T-helper 2 cell treated with Interferon-gamma antibody and Interleukin-4, amounts not matched to agents 100 ng/mL and 5 ng/mL, for 36 hours (primary cell): ENCODE results near the gene TNFRSF1B. TPM values are rescaled to one million over a fixed set of nuclear protein-coding genes. Genes with fewer than 3 reads are reported as not detected.

Source experiments
- intact Hi-C: fragments of 100-400 bp; cut with micrococcal nuclease; formaldehyde crosslinking; loops from one replicate; pipeline ENCODE4 v1.15.1; 2023
- total RNA-seq: library from RNA; stranded (reverse); gene quantifications from 2 replicates; pipeline ENCODE4 v1.2.3, GENCODE V29; 2022

Gene TNFRSF1B
- total RNA-seq, 1 donor from 2014 or later = 170 TPM

GRCh38 chr1:12185918-12186678 is 19.3 kb downstream of the TNFRSF1B start:
- intact Hi-C loops = no loop called here

GRCh38 chr1:12186679-12186985 is 19.8 kb downstream of the TNFRSF1B start:
- intact Hi-C loops = no loop called here

DNA sequence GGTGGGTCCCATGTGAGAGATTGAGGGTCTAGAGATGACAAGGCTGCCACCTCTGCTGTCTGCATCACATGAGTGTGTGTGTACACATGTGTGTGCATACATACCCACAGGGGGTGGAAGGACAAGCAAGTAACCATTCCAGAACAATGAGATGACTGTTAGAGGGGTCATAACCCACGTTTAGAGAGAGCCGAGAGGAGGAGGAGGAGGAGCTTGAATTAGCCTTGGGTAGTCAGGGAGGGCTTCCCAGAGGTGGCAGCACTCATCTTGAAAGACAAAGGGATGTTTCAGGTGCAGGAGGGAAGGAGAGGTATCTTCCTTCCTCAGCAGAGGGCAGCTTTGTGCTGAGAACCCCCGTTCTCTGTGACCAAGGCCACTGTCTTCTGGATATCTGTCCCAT is 21.3 kb downstream of the TNFRSF1B start:
- intact Hi-C loops = no loop called here

- intact Hi-C loops = no loop called here
These were observed 22.0 kb downstream of the TNFRSF1B start for GRCh38 chr1:12188657-12189327.

DNA sequence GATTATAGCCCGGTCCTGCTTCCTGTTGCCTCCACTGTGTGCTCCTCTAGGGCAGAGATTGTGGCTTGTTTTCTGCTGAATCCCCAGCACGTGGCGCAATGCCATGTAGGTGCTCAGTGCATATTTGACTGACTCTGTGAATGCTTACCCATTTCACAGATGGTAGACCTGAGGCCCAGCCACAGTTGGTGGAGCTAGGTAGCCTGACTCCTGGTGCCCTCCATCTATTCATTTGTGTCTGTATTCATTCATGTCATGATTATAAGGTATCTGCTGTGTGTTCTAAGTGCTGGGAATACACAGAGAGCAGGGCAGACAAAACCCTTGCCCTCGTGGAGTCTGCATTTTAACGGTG is 22.5 kb downstream of the TNFRSF1B start:
- intact Hi-C loops = no loop called here

GRCh38 chr1:12191242-12192032 is 24.6 kb downstream of the TNFRSF1B start:
- intact Hi-C loops = no loop called here

DNA sequence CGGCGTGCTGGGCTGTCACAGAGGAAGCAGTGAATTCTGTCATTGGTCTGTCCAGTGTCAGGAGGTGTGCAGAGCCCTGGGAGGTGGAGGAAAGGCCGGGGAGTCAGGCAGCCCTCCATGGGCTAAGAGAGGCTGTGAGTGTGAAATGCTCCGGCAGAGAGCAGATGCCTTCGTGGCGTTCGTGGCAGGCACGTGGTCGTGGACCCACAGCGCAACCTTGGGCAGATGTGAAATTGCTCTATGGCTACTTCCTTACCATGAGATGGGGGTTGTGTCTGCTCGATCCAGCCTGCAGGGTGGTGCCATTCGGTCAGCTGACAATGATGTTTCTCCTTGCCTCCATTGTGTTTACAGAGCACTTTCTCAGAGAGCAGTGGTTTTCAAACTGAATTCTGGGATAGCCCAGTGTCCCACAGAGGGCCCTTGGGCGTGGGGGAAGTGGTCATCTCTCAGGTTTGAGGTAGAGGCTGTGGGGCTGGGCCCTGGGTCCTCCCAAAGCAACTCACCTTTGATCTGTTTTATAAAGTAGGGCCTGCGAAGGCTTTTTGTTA is 27.9 kb downstream of the TNFRSF1B start:
- intact Hi-C loops = no loop called here

- intact Hi-C loops = no loop called here
These were observed 28.6 kb downstream of the TNFRSF1B start for GRCh38 chr1:12195416-12195815.

- intact Hi-C loops = no loop called here
These were observed 30.1 kb downstream of the TNFRSF1B start for GRCh38 chr1:12196641-12197482.

- intact Hi-C loops = no loop called here
These were observed 30.7 kb downstream of the TNFRSF1B start for GRCh38 chr1:12197483-12197880.

- intact Hi-C loops = no loop called here
These were observed 33.4 kb downstream of the TNFRSF1B start for GRCh38 chr1:12200208-12200607.

DNA sequence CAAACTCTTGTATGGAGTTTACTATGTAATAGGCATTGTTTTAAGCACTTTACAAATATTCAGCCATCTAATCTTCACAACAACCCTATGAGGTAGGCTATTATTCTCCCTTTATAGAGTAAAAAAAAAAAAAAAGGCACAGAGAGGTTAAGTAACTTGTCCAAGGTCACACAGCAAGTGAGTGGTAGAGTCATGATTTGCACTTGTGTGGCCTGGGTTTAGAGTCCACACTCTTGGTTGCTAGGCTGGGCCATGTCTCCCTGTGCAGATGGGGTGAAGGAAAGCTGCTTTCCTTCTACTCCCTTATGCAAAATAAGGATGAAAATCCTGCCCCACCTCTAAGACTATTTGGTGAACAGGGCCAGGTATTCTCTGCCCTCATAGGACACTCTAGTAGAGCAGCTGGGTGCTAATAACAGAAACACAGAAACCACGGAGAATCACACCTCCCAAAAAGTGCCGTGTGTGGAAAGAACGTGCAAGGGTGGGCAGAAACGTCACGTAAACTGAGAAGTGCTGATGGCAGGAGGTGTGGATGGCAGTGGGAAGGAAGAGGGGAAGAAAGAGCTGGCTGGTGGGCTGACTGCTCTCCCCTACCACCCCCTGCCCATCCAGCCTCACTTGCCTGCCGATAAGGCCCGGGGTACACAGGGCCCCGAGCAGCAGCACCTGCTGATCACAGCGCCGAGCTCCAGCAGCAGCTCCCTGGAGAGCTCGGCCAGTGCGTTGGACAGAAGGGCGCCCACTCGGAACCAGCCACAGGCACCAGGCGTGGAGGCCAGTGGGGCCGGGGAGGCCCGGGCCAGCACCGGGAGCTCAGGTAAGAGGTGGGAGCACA is 34.8 kb downstream of the TNFRSF1B start:
- intact Hi-C loops = no loop called here

DNA sequence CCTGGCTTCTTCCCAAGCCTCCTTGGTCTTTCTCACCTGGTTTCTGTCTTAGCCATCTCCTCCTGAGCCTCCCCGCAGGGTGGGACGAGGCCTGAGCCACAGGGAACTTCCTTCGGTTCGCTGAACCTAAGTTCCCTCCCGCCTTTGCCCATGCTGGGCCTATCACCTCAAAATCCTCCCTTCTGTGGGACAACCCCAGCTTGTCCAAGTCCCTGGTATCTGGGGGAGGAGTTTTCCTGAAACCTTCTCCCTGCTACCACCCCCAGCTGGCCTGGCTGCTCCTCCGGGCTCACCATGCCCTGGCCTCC is 35.4 kb downstream of the TNFRSF1B start:
- intact Hi-C loops = no loop called here

GRCh38 chr1:12202577-12202976 is 35.8 kb downstream of the TNFRSF1B start:
- intact Hi-C loops = no loop called here

GRCh38 chr1:12203216-12204007 is 36.6 kb downstream of the TNFRSF1B start:
- intact Hi-C loops = no loop called here

DNA sequence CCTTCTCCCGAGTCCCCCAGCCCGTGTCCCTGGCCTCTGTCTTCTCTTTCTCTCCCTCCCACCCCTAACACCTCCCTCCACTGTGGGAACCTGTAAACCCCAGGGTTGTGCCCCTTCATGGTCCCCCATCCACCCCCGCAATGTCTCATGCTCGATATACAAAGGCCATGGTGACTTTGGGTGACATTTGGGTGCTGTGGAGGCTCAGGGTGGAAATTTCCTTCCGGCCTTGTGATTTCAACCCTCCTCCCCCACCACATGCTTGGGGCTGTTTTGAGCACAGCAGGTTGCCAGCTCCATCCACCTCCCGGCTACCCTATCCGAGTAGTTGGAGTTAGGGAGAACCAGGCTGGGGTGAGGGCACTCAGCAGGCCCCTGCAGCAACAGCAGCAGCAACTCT is 37.3 kb downstream of the TNFRSF1B start:
- intact Hi-C loops = no loop called here

- intact Hi-C loops = loop anchor here (5.0 kb wide), 1 partner anchor 38 kb away; the partner anchor contains the start of gene TNFRSF1B
These were observed 38.2 kb downstream of the TNFRSF1B start for GRCh38 chr1:12204754-12205658.

GRCh38 chr1:12206238-12206637 is 39.4 kb downstream of the TNFRSF1B start:
- intact Hi-C loops = loop anchor here (5.0 kb wide), 1 partner anchor 39 kb away; the partner anchor contains the start of gene TNFRSF1B
